ENCODE measurements around the gene COL23A1.

GRCh38 chr5:178272591-178272990 lies 317.6 kb downstream of the COL23A1 start:
- TF ChIP-seq GATA2 (IDR thresholded peaks at IDR 0.05; ENCODE audit: low read depth, low read length) = no peak
- no peak for TF ChIP-seq GATA3 (IDR thresholded peaks at IDR 0.05; ENCODE audit: low read depth, low read length)

Measured in SH-SY5Y (cell line).